Progenitor cell of endocrine pancreas (in vitro differentiated cells): ENCODE data around the gene CCR3. TPM values are rescaled to one million over a fixed set of nuclear protein-coding genes. Genes with fewer than 3 reads are reported as not detected.

Experiments
- DNase-seq: peaks from one replicate; pipeline ENCODE4 v3.0.0; 2021; ENCODE audit warnings: low spot score; ENCODE audit not compliant: unreplicated experiment
- H3K27ac Mint-ChIP-seq: 2 replicates; pipeline ENCODE4 v1.8.0; 2021; ENCODE audit warnings: mild to moderate bottlenecking, moderate library complexity, mixed read lengths
- H3K27me3 Mint-ChIP-seq: 2 replicates; pipeline ENCODE4 v1.8.0; 2021; ENCODE audit warnings: mixed read lengths
- H3K36me3 Mint-ChIP-seq: 2 replicates; pipeline ENCODE4 v1.8.0; 2022; ENCODE audit warnings: mixed read lengths; ENCODE audit not compliant: insufficient read depth
- H3K4me1 Mint-ChIP-seq: 2 replicates; pipeline ENCODE4 v1.8.0; 2021; ENCODE audit warnings: low read depth, mixed read lengths
- H3K4me3 Mint-ChIP-seq: 2 replicates; pipeline ENCODE4 v1.8.0; 2021; ENCODE audit warnings: low read depth, mild to moderate bottlenecking, moderate library complexity, mixed read lengths
- H3K9me3 Mint-ChIP-seq: 2 replicates; pipeline ENCODE4 v1.8.0; 2021; ENCODE audit warnings: low read depth, mixed read lengths
- CTCF ChIP-seq: fragments of 200-600 bp; sonication (generic); IDR thresholded peaks from one replicate; pipeline ENCODE4 v1.5.0; 2021; ENCODE audit warnings: antibody characterized with exemption, mild to moderate bottlenecking; ENCODE audit not compliant: unreplicated experiment
- total RNA-seq: library from RNA; stranded (reverse); gene quantifications from 2 replicates; pipeline ENCODE4 v1.2.1, GENCODE V29; 2021

The CCR3 gene
- total RNA-seq, 1 donor from 2014 or later = not detected

DNA sequence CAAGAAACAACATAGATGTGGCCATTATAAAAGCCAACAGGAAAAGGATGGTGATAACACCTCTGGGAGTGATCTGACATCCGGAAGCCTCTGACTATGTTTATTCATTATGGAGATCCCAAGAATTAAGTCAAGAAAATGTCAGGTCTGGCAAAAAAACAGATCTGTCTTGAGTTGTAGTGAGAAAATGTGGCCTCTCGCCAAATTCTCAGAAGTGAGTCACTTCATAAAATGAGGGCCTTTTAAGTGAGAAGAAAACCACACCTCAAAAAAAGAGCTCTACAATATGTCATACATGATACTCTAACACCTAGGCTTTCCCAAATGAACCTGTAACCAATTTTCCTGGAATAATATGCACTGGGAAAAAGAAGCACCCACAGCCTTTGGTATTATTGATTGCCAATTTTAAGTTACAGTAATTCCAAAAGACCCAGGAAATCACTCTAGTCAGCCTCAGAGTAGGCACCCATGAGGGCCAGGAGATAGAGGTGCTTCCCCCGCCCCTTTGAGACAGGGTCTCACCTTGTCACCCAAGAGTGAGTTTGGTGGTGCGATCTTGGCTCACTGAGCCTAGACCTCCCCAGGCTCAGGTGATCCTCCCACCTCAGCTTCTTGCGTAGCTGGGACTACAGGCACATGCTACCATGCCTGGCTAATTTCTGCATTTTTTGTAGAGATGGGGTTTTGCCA, 38.0 kb downstream of the CCR3 start:
- no peak for DNase-seq
- no peak for TF ChIP-seq CTCF
- H3K9me3 Mint-ChIP-seq = peaks cover 9% of the 10 kb centered on the region
- H3K27ac Mint-ChIP-seq = no peak overlapping the region
- H3K36me3 Mint-ChIP-seq = no peaks in the 10 kb centered on the region
- H3K4me1 Mint-ChIP-seq = peaks cover 2% of the 10 kb centered on the region
- H3K4me3 Mint-ChIP-seq = no peak overlapping the region
- peaks cover 6% of the 10 kb centered on the region for H3K27me3 Mint-ChIP-seq

DNA sequence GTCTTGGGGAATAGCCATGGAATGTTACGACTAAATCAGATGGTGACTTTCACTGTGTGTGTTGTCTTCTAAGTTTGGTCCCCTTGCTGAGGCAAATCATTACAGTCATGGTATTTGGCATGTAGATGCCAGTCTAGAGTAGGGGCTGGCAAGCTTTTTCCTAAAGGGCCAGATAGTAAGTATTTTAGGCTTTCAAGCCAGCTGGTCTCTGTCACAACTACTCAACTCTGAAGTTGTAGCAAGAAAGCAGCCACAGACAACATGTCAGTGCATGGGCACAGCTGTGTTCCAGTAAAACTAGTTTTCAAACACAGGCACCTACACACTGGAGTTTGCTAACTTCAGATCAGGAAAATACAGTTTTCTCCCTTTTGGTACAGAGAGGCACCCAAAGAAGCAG, 39.3 kb downstream of the CCR3 start:
- H3K4me1 Mint-ChIP-seq = peaks cover 2% of the 10 kb centered on the region
- peaks cover 9% of the 10 kb centered on the region for H3K9me3 Mint-ChIP-seq
- DNase-seq = no peak
- no peaks in the 10 kb centered on the region for H3K36me3 Mint-ChIP-seq
- no peak overlapping the region for H3K4me3 Mint-ChIP-seq
- no peak for TF ChIP-seq CTCF
- H3K27me3 Mint-ChIP-seq = peaks cover 6% of the 10 kb centered on the region
- no peak overlapping the region for H3K27ac Mint-ChIP-seq

GRCh38 chr3:46282041-46282440, 39.8 kb downstream of the CCR3 start:
- Mint-ChIP-seq H3K27me3 (peaks cover 6% of the 10 kb centered on the region), H3K9me3 (peaks cover 9% of the 10 kb centered on the region), H3K27ac (no peak overlapping the region), H3K4me3 (no peak overlapping the region), H3K4me1 (peaks cover 2% of the 10 kb centered on the region), H3K36me3 (no peaks in the 10 kb centered on the region)
- TF ChIP-seq CTCF = no peak
- DNase-seq = no peak

GRCh38 chr3:46282696-46283095, 40.4 kb downstream of the CCR3 start:
- H3K36me3 Mint-ChIP-seq = no peaks in the 10 kb centered on the region
- no peak overlapping the region for H3K4me3 Mint-ChIP-seq
- H3K27me3 Mint-ChIP-seq = peaks cover 3% of the 10 kb centered on the region
- peaks cover 2% of the 10 kb centered on the region for H3K4me1 Mint-ChIP-seq
- peaks cover 9% of the 10 kb centered on the region for H3K9me3 Mint-ChIP-seq
- H3K27ac Mint-ChIP-seq = peak overlapping the region; percentile 33
- no peak for DNase-seq
- no peak for TF ChIP-seq CTCF

DNA sequence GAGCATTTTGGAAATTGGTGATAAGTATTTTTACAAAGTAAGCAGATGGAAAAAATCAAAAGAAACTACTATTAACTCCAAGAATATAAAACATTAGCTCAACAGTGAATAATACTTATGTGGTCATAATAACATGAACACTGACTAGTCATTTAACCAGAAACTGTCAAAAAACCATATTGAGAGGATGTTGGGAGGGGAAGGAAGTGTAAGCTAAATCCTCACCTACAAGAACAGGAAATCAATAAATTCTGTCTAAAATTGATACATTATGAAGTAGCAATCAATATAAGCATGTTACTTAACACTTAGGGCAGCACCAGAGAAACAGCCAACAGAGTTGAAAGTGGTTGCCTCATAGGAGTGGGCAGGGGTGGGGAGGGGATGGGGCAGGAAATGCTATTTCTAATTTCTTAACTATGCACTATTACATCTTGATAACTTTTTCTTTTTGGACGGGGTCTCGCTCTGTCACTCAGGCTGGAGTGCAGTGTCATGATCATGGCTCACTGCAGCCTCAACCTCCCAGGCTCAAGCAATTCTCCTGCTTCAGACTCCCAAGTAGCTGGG, 41.7 kb downstream of the CCR3 start:
- no peak for TF ChIP-seq CTCF
- Mint-ChIP-seq H3K27me3 (peaks cover 3% of the 10 kb centered on the region), H3K27ac (no peak overlapping the region), H3K4me1 (peaks cover 2% of the 10 kb centered on the region), H3K36me3 (no peaks in the 10 kb centered on the region), H3K4me3 (no peak overlapping the region), H3K9me3 (peaks cover 4% of the 10 kb centered on the region)
- DNase-seq = no peak
